Fibroblast of villous mesenchyme (primary cell): Measurements from ENCODE around the gene BTBD16. TPM values are rescaled to one million over a fixed set of nuclear protein-coding genes. Genes with fewer than 3 reads are reported as not detected.

Experiments used
- DNase-seq: peaks from one replicate; pipeline ENCODE4 v3.0.0-alpha.2; 2010; ENCODE audit warnings: low read depth
- H3K4me3 ChIP-seq: 2 replicates; pipeline ENCODE4 v1.5.1; 2011; ENCODE audit warnings: low read depth, mild to moderate bottlenecking, low read length
- total RNA-seq: library from RNA; depleted of rRNA; stranded (reverse); fragments of >200 nt; gene quantifications from 2 replicates; pipeline ENCODE4 v1.2.3, GENCODE V29; 2012
- TF ChIP-seq, protein P1 (sequence below): IDR thresholded peaks from 2 replicates; pipeline ENCODE4 v1.5.1; 2012; ENCODE audit warnings: low read depth, mild to moderate bottlenecking, low read length; ENCODE audit not compliant: insufficient read depth

The BTBD16 gene
- total RNA-seq, 1 donor: not detected

DNA sequence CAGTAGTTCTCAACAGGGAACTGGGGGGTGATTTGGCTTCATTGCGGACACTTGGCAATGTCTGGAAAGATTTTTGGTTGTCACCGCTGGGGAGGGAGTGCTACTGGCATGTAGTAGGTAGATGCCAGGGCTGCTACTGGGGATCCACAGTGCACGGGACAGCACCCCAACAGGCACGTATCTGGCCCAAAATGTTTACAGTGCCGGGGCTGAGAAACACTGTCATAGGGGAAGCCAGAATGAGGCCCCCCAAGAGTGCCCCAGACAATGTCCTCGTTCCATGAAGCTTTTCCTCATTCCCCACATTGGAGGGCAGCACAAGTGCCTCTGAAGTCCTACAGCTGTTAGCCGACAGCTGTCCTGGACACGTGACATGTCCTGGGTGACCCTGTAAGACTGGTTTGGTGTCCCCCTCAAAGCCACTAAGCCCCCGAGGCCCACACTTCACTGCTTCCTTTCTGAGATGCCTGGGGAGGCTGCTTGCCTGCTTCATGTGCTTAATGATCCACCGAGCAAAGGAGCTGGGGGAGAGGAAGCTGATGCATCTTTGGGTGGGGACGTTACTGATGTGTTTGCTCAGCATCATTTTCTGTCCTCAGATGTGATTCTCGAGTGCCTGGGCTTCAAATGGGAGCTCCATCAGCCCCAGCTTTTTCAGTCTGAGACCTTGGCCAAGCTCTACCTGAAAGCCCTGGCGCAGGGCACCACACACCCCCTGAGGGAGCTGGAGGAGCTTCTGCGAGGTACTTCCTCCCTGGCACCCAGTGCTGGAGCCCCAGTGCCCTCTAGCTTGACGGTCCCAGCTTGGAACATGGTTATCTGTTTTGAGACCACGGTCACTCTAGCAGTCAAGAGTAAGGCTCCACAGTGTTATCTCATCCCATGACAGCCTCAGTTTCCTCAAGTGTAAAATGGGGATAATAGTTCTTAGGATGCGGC lies 14.7 kb downstream of the BTBD16 start:
- TF ChIP-seq, protein P1, sequence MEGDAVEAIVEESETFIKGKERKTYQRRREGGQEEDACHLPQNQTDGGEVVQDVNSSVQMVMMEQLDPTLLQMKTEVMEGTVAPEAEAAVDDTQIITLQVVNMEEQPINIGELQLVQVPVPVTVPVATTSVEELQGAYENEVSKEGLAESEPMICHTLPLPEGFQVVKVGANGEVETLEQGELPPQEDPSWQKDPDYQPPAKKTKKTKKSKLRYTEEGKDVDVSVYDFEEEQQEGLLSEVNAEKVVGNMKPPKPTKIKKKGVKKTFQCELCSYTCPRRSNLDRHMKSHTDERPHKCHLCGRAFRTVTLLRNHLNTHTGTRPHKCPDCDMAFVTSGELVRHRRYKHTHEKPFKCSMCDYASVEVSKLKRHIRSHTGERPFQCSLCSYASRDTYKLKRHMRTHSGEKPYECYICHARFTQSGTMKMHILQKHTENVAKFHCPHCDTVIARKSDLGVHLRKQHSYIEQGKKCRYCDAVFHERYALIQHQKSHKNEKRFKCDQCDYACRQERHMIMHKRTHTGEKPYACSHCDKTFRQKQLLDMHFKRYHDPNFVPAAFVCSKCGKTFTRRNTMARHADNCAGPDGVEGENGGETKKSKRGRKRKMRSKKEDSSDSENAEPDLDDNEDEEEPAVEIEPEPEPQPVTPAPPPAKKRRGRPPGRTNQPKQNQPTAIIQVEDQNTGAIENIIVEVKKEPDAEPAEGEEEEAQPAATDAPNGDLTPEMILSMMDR: no peak
- no peak for DNase-seq
- H3K4me3 ChIP-seq: no peak overlapping the region

DNA sequence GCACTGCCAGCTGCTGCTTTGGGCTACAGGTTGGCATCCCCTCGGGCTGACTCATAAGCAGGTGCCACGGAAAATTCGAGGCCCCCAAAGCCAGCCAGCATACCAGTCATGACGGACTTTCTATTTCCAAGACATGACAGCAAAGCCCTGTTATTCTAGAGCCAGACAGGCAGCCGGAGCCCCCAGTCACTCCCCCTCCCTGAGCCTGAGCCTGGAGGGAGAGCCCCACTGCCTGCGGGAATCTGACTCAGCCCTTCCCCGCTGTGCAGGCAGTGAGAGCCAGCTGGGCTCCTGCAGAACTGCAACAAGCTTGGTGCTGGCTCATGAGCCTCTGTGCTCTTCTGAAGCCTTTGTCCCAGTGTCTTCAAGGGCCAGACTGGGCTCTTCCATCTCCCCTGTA lies 15.8 kb downstream of the BTBD16 start:
- peak; percentile 23 for DNase-seq
- H3K4me3 ChIP-seq: no peak overlapping the region
- TF ChIP-seq, protein P1: no peak

DNA sequence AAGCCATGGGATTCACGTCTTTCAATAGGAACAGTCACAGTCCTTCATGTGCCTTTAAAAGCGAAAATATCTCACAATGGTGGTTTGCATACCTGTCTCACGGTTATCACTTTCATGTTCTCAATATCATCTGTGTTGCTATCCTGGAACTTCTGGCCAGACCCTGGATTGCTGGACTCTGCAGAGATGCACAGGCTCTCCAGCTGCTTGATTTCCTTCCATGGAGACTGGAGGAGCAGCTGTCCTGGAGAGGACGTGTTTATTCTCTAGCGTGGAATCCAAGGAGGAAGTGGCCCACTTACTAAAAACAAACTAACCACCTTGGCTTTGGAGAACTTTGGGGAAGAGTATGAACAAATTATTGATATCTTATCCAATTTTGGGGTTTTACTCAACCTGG lies 16.5 kb downstream of the BTBD16 start:
- no peak overlapping the region for H3K4me3 ChIP-seq
- TF ChIP-seq, protein P1: no peak

DNA sequence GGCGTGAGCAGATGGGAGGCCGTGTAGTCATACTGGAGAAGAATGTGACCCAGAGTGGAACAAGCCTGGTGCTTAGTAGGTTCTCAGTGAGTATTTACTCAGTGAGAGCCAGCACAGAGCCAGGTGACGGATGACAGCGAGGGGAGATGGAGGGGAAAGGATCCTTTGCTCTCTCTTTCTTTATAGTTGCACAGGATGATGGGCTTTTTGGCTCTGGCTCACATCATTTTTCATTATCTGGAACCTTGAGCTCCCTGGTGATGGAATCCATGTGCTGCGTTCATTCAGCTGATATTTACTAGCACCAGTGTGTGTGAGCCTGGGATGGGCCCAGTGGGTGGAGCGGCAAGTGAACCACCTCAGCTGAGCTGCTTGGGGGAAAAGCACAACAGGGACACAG lies 17.2 kb downstream of the BTBD16 start:
- TF ChIP-seq, protein P1: no peak
- no peak for DNase-seq
- H3K4me3 ChIP-seq: no peak overlapping the region

More for the DNA sequence above, 16.5 kb downstream of the BTBD16 start:
- DNase-seq: no peak

DNA sequence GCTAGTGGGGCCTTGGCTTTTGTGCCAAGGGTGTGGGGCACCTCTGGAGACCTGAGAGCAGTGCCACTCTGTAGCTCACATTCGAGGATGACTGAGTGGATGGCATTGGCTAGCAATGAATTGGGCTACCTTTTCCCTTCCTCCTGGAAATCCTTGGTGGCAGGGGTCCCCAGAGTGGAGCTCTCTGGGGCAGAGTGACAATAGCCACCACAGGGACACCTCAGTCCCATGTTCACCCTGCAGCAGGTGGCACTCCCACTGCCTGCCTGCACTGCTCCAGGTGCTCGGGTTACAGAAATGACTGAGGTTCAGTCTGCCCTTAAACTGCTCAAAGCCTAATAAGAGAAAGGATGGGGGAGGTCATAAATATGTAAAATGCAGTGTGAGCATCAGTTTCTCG lies 17.8 kb downstream of the BTBD16 start:
- TF ChIP-seq, protein P1: no peak
- no peak overlapping the region for H3K4me3 ChIP-seq
- no peak for DNase-seq

DNA sequence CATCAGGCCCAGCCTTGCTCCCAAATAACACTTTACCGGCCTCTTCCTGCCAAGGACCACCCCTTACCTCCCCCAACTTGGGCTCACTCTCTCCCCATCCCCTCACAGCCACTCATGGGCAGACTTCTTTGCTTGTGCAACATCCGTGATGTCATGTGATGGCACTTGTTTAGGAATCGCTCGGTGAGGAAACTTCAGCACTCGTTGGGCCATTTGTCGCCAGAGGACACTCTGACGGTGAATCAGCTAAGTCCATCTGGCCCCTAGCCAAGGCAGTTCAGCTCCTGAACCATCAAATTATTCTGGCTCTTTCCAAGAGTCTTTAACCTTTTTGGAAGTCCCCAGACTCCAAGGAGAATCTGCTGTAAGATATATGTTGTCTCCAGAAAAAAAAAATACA lies 19.2 kb downstream of the BTBD16 start:
- no peak overlapping the region for H3K4me3 ChIP-seq
- TF ChIP-seq, protein P1: no peak
- no peak for DNase-seq
